GM12872 (cell line): Measurements from ENCODE around the gene PRODH2.

Experiments
- TF ChIP-seq, protein P1 (sequence below): IDR thresholded peaks from 3 replicates; pipeline ENCODE4 v1.5.1; 2011; ENCODE audit warnings: low read depth, mild to moderate bottlenecking, low read length, moderate library complexity; ENCODE audit not compliant: insufficient read depth

The PRODH2 gene

DNA sequence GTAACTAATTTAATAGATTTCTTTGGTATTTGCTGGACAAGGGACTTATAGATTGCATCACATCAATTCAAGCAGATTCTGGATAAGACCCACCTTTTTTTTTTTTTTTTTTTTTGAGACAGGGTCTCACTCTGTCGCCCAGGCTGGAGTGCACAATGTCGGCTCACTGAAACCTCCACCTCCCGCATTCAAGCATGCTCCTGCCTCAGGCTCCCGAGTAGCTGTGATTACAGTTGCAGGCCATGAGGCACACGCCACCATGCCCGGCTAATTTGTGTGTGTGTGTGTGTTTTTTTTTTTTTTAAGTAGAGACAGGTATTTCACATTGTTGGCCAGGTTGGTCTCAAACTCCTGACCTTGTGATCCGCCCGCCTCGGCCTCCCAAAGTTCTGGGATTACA is 4.2 kb upstream of the PRODH2 start:
- TF ChIP-seq, protein P1, sequence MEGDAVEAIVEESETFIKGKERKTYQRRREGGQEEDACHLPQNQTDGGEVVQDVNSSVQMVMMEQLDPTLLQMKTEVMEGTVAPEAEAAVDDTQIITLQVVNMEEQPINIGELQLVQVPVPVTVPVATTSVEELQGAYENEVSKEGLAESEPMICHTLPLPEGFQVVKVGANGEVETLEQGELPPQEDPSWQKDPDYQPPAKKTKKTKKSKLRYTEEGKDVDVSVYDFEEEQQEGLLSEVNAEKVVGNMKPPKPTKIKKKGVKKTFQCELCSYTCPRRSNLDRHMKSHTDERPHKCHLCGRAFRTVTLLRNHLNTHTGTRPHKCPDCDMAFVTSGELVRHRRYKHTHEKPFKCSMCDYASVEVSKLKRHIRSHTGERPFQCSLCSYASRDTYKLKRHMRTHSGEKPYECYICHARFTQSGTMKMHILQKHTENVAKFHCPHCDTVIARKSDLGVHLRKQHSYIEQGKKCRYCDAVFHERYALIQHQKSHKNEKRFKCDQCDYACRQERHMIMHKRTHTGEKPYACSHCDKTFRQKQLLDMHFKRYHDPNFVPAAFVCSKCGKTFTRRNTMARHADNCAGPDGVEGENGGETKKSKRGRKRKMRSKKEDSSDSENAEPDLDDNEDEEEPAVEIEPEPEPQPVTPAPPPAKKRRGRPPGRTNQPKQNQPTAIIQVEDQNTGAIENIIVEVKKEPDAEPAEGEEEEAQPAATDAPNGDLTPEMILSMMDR, result no peak

DNA sequence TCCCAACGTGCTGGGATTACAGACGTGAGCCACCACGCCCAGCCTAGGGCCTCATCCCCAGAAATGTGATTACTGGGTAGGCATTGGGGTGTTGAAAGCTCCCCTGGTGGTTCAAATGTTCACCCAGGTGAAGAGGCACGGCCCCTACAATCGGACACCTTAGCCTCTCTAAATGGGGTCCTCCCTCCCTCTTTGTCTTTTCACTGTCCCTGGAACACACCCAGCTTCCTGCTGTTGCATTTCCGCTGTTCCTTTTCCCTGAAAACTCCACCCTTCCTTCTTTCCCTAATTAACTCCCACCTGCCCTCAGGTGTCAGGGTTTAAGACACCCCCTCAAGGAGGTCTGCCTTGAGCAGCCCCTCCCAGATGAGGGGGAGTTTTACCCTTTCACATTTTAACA is 3.6 kb upstream of the PRODH2 start:
- TF ChIP-seq, protein P1, result no peak

DNA sequence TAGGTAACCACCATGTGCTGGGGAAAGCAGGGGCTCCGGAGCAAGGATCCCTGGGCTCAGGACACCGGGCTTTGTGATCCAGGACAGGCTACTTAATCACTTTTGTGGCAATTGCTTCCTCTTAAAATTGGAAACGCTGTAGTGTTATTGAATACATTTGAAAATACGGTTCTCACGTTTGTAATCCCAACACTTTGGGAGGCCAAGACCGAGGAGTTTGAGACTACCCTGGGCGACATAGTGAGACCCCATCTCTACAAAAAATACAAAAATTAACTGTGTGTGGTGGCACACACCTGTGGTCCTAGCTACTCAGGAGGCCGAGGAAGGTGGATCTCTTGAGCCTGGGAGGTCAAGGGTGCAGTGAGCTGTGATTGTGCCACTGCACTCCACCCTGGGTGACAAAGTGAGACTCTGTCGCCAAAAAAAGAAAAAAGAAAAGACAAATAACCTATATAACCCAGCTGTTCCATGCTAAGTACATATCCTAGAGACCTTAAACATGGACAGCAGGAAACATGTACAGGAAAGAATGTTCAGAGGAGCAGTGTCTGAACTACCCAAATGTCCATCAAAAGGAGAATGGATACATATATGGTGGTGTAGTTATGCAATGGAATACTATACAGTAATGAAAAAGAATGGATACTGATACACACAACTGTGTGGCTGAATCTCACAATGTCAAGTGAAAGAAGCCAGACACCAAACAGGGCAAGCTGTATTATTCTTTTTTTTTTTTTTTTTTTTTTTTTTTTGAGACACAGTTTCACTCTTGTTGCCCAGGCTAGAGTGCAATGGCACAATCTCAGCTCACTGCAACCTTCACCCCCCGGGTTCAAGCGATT is 622 bp upstream of the PRODH2 start:
- TF ChIP-seq, protein P1, result no peak

DNA sequence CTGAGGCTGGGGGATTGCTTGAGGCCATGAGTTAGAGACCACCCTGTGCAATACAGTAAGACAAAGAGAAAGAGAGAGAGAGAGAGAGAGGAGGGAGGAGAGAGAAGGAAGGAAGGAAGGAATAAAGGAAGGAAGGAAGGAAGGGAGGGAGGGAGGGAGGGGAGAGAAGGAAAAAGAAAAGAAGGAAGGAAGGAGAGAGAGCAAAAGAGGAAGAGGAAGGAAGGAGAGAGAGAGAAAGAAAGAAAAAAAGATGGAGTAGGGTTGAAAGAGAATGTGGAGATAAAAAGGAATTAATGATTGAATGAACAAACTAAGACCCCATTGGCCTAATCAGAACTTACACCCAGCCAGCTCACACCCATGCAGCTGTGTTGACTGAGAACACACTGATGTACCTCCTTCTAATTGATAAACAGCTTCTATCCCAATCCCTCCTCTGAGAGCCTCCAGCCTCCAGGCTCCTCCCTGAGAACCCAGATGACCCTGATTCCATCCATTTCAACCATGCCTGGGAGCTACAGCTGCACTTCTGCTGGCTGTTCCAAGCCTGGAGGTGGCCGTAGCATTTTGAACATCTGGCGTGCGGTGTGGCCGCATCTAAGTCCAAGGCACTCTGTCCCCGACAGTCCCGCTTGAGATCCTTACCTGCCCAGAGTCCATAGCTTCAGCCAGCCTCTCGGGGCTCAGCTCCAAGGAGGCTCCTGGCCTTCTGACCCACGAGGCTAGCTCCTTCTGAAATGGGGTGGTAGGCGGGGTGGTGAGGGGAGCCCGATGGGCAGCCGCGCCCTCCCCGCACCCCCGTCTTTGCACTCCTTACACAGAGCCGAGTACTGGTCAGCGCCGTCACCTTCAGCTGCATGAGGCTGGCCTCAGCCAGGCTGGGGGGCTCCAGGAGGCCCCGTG is 1.1 kb downstream of the PRODH2 start:
- TF ChIP-seq, protein P1, result no peak

DNA sequence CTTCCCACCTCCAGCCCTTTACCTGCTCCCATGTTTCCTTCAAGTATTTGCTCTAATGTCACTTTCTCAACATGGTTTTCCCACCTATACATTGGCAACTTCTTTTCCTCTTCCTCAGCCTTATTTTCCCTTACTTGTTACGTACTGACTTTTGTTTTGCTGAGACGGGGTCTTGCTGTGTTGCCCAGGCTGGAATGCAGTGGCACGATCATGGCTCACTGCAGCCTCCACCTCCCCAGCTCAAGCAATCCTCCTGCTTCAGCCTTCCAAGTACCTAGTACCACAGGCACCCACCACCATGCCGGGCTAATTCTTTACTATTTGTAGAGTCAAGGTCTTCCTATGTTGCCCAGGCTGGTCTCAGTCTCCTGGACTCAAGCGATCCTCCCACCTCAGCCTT is 5.0 kb downstream of the PRODH2 start:
- TF ChIP-seq, protein P1, result no peak

DNA sequence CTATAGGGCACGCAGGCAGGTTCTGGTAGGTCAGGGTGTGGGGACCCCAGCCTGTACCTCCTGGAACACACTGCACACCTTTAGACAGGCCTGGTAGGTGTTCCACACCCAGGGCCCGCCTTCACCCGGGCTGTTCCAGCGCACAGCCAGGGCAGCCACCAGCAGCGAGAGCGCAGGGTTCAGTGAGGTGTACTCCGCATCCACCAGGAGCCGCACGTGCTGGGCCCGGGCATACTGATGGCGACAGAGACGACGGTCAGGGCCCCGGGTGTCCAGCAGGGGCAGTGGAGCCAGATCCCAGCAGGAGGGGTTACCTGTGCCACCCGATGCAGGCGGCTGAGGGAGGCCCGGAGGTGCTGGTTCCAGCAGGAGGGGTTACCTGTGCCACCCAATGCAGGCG is 6.0 kb downstream of the PRODH2 start:
- TF ChIP-seq, protein P1, result no peak

DNA sequence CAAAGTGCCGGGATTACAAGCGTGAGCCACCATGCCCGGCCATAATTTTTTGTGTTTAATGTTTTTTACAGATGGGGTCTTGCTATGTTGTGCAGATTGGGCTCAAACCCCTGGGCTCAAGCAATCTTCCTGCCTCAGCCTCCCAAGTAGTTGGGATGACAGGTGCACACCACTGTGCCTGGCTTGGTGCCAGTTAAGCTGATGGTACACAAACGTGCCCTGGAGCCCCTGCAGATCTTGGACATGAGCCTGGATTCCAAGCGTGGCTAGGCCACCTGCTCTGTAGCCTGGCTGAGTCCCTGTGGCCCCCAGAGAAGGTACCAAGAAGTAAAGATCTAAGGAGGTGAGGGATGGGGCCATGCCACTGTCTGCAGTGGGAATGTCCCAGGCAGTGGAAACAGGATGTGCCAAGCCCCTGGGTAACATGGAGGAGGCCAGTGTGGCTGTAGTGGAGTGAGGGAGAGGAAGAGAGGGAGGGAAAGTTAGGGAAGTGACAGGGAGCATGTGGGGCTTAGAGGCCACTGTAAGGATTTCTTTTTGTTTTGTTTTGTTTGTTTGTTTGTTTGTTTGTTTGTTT is 7.0 kb downstream of the PRODH2 start:
- TF ChIP-seq, protein P1, result no peak
